ENCODE results near the gene SHROOM4. TPM values are rescaled to one million over a fixed set of nuclear protein-coding genes. Genes with fewer than 3 reads are reported as not detected.

Gene SHROOM4
- total RNA-seq, 4 donors from 2014 or later = 2.7 to 8.8 (median 4.3) TPM

DNA sequence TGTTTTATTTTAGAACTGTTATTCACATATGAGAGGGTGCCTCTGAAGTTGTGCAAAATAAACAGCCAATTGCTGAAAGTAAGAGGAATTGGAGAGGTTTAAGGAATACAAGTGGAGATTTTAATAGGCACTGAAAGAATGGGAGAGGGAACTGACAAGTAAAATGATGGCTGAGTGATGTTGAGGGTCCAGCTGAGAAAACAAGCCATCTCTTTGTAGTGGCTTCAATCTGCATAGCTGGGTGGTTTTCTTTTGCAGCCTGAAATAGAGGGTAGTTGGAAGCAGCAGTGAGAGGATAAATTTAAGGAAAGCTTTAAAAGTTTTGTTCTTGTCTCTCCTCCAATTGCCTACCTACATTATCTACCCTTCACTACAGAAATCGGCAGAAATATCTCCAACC lies 236.7 kb downstream of the SHROOM4 start:
- no peaks in the 10 kb centered on the region for H3K4me1 ChIP-seq
- no peaks in the 10 kb centered on the region for H3K27me3 ChIP-seq
- TF ChIP-seq, protein P1, sequence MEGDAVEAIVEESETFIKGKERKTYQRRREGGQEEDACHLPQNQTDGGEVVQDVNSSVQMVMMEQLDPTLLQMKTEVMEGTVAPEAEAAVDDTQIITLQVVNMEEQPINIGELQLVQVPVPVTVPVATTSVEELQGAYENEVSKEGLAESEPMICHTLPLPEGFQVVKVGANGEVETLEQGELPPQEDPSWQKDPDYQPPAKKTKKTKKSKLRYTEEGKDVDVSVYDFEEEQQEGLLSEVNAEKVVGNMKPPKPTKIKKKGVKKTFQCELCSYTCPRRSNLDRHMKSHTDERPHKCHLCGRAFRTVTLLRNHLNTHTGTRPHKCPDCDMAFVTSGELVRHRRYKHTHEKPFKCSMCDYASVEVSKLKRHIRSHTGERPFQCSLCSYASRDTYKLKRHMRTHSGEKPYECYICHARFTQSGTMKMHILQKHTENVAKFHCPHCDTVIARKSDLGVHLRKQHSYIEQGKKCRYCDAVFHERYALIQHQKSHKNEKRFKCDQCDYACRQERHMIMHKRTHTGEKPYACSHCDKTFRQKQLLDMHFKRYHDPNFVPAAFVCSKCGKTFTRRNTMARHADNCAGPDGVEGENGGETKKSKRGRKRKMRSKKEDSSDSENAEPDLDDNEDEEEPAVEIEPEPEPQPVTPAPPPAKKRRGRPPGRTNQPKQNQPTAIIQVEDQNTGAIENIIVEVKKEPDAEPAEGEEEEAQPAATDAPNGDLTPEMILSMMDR (IDR thresholded peaks at IDR 0.05) = no peak
- no peak for TF ChIP-seq POLR2A (IDR thresholded peaks at IDR 0.05)
- H3K36me3 ChIP-seq = no peaks in the 10 kb centered on the region
- H3K4me3 ChIP-seq = no peak overlapping the region
- intact Hi-C loops (cut with DNase I) = no loop called here
- 55% methylated on average over 1 of the region's 1 CpG; no CpG with 5 or more reads in 1 of the 2 donors for whole genome bisulfite sequencing, 2 donors
- DNase-seq = no peak
- H3K27ac ChIP-seq = no peak overlapping the region
- H3K9me3 ChIP-seq = no peaks in the 10 kb centered on the region

DNA sequence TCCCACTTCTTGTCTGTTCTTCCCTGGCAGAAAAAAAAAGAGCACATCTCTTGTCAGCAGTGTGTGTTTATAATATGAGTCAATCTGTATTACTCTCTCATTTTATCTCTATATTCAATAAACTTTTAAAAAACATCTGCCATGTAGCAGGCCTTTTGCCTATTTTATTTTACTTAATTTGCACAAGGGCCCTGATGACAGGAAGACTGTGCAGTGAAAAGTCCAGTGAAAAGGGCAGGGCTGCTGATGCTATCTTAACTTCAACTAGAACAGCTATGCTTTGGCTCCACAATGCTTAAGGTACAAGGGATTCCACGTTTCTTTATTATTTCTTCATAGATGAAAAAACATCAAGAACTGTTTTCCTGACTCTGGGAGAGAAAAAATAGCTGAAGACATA lies 246.4 kb downstream of the SHROOM4 start:
- Histone ChIP-seq H3K27me3 (no peaks in the 10 kb centered on the region), H3K36me3 (no peaks in the 10 kb centered on the region), H3K9me3 (no peaks in the 10 kb centered on the region), H3K4me3 (no peak overlapping the region), H3K4me1 (no peaks in the 10 kb centered on the region), H3K27ac (no peak overlapping the region)
- intact Hi-C loops (cut with DNase I) = no loop called here
- DNase-seq = no peak
- TF ChIP-seq, protein P1 (IDR thresholded peaks at IDR 0.05) = no peak
- TF ChIP-seq POLR2A (IDR thresholded peaks at IDR 0.05) = no peak
- 17 to 23% methylated on average over 1 of the region's 1 CpG for WGBS, 2 donors

DNA sequence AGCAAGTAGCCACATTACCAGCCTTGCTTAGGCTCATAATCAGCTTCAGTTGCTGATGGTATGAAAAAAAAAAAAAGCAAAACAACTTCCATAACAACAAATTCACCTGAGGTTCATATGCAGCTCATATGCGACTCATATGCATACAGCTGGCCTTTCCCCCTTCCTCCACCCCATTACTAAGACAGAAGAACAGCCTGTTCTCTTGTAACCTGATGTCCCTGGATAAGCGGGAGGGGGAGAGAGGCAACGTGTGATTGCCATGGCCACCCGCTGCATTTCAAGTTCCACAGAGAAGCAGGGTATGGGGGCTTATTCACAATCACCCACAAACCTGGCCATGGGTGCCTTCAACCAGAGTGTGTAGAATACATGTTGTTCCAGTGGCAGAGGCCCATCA lies 248.3 kb downstream of the SHROOM4 start:
- intact Hi-C loops (cut with DNase I) = no loop called here
- no peaks in the 10 kb centered on the region for H3K4me1 ChIP-seq
- no peaks in the 10 kb centered on the region for H3K27me3 ChIP-seq
- H3K27ac ChIP-seq = no peak overlapping the region
- 47% methylated on average over 4 of the region's 4 CpGs; no CpG with 5 or more reads in 1 of the 2 donors for WGBS, 2 donors
- H3K4me3 ChIP-seq = no peak overlapping the region
- H3K9me3 ChIP-seq = no peaks in the 10 kb centered on the region
- no peak for DNase-seq
- no peaks in the 10 kb centered on the region for H3K36me3 ChIP-seq
- no peak for TF ChIP-seq POLR2A (IDR thresholded peaks at IDR 0.05)
- TF ChIP-seq, protein P1 (IDR thresholded peaks at IDR 0.05) = no peak

Small RNA genes lying within 50 kb of the gene (small RNA-seq; reads per million reads assigned to genes)
- gene RNU6-935P = 0 reads per million in 4 donors

Other genes starting within 250 kb of the SHROOM4 start
- not detected for gene BMP15, start 96.5 kb upstream of the SHROOM4 start, total RNA-seq

All from esophagus squamous epithelium (tissue), 5 donors.